Measurements from ENCODE around the gene DNM3. TPM values are rescaled to one million over a fixed set of nuclear protein-coding genes. Genes with fewer than 3 reads are reported as not detected.

Gene DNM3
- total RNA-seq, 1 experiment from 2014 or later = 0.45 TPM

DNA sequence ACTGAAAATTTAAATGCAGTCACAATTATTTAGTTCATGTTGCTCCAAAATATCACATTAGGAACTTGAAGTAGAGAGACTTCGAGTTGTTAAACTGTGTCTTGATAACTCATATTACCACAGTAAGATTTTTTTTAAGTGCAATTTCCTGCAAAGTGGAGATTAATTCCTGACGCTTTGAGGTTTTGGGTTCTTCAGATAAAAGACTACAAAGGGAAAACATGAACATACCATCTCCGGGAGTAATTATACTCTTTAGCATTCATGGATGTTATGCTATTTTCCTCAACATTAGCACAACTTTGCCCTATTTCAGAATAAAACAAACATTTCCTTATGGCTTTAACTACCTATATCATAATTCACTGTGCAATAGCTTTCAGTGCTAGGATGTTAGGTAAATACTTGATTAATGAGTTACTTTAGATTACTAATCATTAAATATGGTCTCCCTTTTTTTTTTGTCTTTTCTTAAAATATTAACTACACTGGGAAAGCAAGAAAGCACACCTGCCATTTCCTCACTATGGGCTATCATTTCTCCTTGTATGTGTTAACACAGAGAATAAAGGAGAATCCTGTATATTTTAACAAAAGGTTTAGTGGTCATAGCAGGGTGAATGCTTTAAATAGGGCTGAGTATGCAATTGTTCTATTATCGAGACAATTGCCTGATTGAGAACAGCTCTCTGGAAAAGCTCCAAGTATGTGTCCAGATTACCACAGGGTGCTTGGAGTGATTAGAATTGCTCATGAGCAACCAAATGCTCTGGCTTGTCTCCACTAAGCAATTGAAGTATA is 326.7 kb downstream of the DNM3 start:
- Histone ChIP-seq H4K20me1 (ENCODE audit: insufficient read depth, low read depth, low read length) (no peaks in the 10 kb centered on the region), H3K9ac (ENCODE audit: low read length) (no peak overlapping the region), H3K79me2 (ENCODE audit: low read length) (no peaks in the 10 kb centered on the region), H3K4me1 (ENCODE audit: low read length) (no peaks in the 10 kb centered on the region), H3K27ac (ENCODE audit: low read length) (no peak overlapping the region), H2AFZ (ENCODE audit: low read length) (no peak overlapping the region), H3K9me3 (ENCODE audit: low read length) (no peaks in the 10 kb centered on the region), H3K27me3 (ENCODE audit: low read length) (no peaks in the 10 kb centered on the region), H3K9me2 (replicated peaks; ENCODE audit: insufficient read depth, low read length) (no peaks in the 10 kb centered on the region), H3K4me2 (ENCODE audit: low read depth, low read length, poor library complexity, severe bottlenecking) (no peak overlapping the region), H3K4me3 (ENCODE audit: low read length) (no peak overlapping the region), H3K36me3 (ENCODE audit: insufficient read depth, low read length) (no peaks in the 10 kb centered on the region)
- no peak for DNase-seq

DNA sequence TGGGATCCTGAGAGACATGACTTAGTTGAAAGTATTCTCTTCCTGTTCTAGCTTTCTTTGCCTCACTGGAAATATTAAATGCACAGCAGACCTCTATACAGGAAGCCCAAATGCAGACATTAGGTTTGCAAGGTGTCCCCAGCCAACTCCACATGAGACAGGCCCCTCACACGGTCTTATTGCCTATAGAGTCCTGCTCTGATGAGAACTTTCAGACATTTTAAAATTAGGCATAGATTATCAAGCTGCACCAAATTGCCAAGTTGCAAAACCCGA is 327.2 kb downstream of the DNM3 start:
- Histone ChIP-seq H3K79me2 (ENCODE audit: low read length) (no peaks in the 10 kb centered on the region), H2AFZ (ENCODE audit: low read length) (no peak overlapping the region), H3K9me3 (ENCODE audit: low read length) (no peaks in the 10 kb centered on the region), H3K36me3 (ENCODE audit: insufficient read depth, low read length) (no peaks in the 10 kb centered on the region), H3K4me3 (ENCODE audit: low read length) (no peak overlapping the region), H4K20me1 (ENCODE audit: insufficient read depth, low read depth, low read length) (no peaks in the 10 kb centered on the region), H3K4me1 (ENCODE audit: low read length) (no peaks in the 10 kb centered on the region), H3K9ac (ENCODE audit: low read length) (no peak overlapping the region), H3K9me2 (replicated peaks; ENCODE audit: insufficient read depth, low read length) (no peaks in the 10 kb centered on the region), H3K4me2 (ENCODE audit: low read depth, low read length, poor library complexity, severe bottlenecking) (no peak overlapping the region), H3K27me3 (ENCODE audit: low read length) (no peaks in the 10 kb centered on the region), H3K27ac (ENCODE audit: low read length) (no peak overlapping the region)
- no peak for DNase-seq

DNA sequence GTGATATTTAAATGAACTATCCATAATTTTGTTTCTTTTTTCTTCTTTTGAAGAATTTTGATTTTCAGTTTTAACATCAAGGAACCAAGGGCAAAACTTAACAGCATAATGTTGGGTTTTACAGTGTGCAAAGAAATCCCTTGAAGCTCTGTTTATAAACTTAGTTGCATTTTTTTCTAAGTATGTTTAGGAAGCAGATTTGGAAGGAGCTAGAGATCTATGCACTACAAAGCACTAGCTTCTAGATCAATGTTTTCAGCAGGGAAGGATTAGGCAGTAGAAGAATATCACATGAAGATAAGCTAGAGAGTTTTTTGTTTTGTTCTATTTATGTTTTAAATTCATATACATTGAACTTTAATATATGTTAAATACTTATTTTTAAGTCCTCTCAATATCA is 328.5 kb downstream of the DNM3 start:
- no peaks in the 10 kb centered on the region for H3K4me1 ChIP-seq (ENCODE audit: low read length)

DNA sequence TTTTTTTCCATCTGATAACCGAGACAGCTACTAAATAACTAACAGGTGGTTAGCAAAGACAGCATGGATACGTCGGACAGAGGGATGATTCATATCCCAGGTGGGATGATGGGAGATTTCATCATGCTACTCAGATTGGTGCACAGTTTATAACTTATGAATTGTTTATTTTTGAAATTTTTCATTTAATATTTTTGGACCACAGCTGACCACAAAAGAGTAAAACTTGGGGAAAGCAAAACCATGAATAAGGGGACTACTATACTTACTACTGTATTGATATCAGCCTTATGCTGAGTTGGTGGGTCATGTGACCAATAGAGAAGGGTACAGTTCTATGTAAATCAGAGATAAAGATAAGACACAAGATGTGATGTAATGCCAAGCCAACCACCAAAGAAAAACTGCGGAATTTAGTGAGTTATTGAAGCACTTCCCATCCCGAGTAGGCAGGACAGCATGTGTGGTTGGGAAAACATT is 331.1 kb downstream of the DNM3 start:
- no peak overlapping the region for H3K27ac ChIP-seq (ENCODE audit: low read length)
- H3K9me2 ChIP-seq (replicated peaks; ENCODE audit: insufficient read depth, low read length) = no peaks in the 10 kb centered on the region
- no peak overlapping the region for H3K4me2 ChIP-seq (ENCODE audit: low read depth, low read length, poor library complexity, severe bottlenecking)
- no peaks in the 10 kb centered on the region for H3K79me2 ChIP-seq (ENCODE audit: low read length)
- H3K4me1 ChIP-seq (ENCODE audit: low read length) = no peaks in the 10 kb centered on the region
- H4K20me1 ChIP-seq (ENCODE audit: insufficient read depth, low read depth, low read length) = no peaks in the 10 kb centered on the region
- H3K27me3 ChIP-seq (ENCODE audit: low read length) = no peaks in the 10 kb centered on the region
- H3K9me3 ChIP-seq (ENCODE audit: low read length) = no peaks in the 10 kb centered on the region
- no peak overlapping the region for H2AFZ ChIP-seq (ENCODE audit: low read length)
- no peak overlapping the region for H3K4me3 ChIP-seq (ENCODE audit: low read length)
- no peak overlapping the region for H3K9ac ChIP-seq (ENCODE audit: low read length)
- DNase-seq = no peak
- no peaks in the 10 kb centered on the region for H3K36me3 ChIP-seq (ENCODE audit: insufficient read depth, low read length)

More for the DNA sequence above, 328.5 kb downstream of the DNM3 start:
- H2AFZ ChIP-seq (ENCODE audit: low read length) = no peak overlapping the region
- H3K9me3 ChIP-seq (ENCODE audit: low read length) = no peaks in the 10 kb centered on the region
- no peak overlapping the region for H3K9ac ChIP-seq (ENCODE audit: low read length)
- no peaks in the 10 kb centered on the region for H3K27me3 ChIP-seq (ENCODE audit: low read length)
- no peak overlapping the region for H3K4me2 ChIP-seq (ENCODE audit: low read depth, low read length, poor library complexity, severe bottlenecking)
- no peaks in the 10 kb centered on the region for H4K20me1 ChIP-seq (ENCODE audit: insufficient read depth, low read depth, low read length)
- no peaks in the 10 kb centered on the region for H3K9me2 ChIP-seq (replicated peaks; ENCODE audit: insufficient read depth, low read length)
- H3K36me3 ChIP-seq (ENCODE audit: insufficient read depth, low read length) = no peaks in the 10 kb centered on the region
- DNase-seq = no peak
- H3K4me3 ChIP-seq (ENCODE audit: low read length) = no peak overlapping the region
- no peak overlapping the region for H3K27ac ChIP-seq (ENCODE audit: low read length)
- no peaks in the 10 kb centered on the region for H3K79me2 ChIP-seq (ENCODE audit: low read length)

DNA sequence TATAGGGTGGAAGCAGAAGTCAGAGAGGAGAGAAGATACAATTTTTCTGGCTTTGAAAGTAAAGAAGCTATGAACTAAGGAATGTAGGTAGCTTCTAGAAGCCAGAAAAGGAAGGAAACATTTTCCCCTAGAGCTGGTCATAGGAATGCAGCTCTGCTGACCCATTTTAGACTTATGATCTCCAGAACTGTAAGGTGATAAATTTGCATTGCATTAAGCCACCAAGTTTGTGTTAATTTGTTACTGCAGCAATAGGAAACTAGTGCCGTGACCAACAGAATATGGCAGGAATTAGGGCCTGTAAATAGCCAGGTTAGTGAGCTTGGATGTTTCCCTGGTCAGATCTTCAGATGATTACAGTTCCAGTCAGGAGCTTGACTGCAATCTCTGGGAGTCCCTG is 334.9 kb downstream of the DNM3 start:
- Histone ChIP-seq H3K79me2 (ENCODE audit: low read length) (no peaks in the 10 kb centered on the region), H3K27me3 (ENCODE audit: low read length) (no peaks in the 10 kb centered on the region), H3K27ac (ENCODE audit: low read length) (no peak overlapping the region), H3K4me2 (ENCODE audit: low read depth, low read length, poor library complexity, severe bottlenecking) (no peak overlapping the region), H3K4me3 (ENCODE audit: low read length) (no peak overlapping the region), H3K4me1 (ENCODE audit: low read length) (no peaks in the 10 kb centered on the region), H2AFZ (ENCODE audit: low read length) (no peak overlapping the region), H3K9ac (ENCODE audit: low read length) (no peak overlapping the region), H4K20me1 (ENCODE audit: insufficient read depth, low read depth, low read length) (no peaks in the 10 kb centered on the region), H3K9me2 (replicated peaks; ENCODE audit: insufficient read depth, low read length) (no peaks in the 10 kb centered on the region), H3K36me3 (ENCODE audit: insufficient read depth, low read length) (no peaks in the 10 kb centered on the region), H3K9me3 (ENCODE audit: low read length) (no peaks in the 10 kb centered on the region)
- no peak for DNase-seq

DNA sequence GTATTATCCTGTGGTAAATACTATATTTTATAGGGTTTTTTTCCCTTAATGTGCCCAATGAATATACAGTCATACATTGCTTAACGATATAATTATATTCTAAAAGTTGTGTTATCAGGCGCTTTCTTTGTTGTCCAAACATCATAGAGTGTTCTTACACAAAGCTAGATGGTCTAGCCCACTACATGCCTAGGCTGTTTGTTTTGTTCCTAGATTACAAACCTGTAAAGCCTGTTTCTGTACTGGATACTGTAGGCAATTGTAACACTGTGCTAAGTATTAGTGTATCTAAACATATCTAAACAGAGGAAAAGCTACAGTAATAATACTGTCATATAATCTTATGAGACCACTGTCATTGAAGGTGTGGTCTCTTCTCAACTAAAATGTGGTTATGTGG is 336.6 kb downstream of the DNM3 start:
- no peaks in the 10 kb centered on the region for H3K27me3 ChIP-seq (ENCODE audit: low read length)
- H3K9me3 ChIP-seq (ENCODE audit: low read length) = no peaks in the 10 kb centered on the region
- no peak overlapping the region for H3K27ac ChIP-seq (ENCODE audit: low read length)
- H3K4me2 ChIP-seq (ENCODE audit: low read depth, low read length, poor library complexity, severe bottlenecking) = no peak overlapping the region
- H3K36me3 ChIP-seq (ENCODE audit: insufficient read depth, low read length) = no peaks in the 10 kb centered on the region
- H3K4me1 ChIP-seq (ENCODE audit: low read length) = no peaks in the 10 kb centered on the region
- H3K9ac ChIP-seq (ENCODE audit: low read length) = no peak overlapping the region
- no peaks in the 10 kb centered on the region for H4K20me1 ChIP-seq (ENCODE audit: insufficient read depth, low read depth, low read length)
- H2AFZ ChIP-seq (ENCODE audit: low read length) = no peak overlapping the region
- H3K79me2 ChIP-seq (ENCODE audit: low read length) = no peaks in the 10 kb centered on the region
- no peak overlapping the region for H3K4me3 ChIP-seq (ENCODE audit: low read length)
- DNase-seq = no peak
- no peaks in the 10 kb centered on the region for H3K9me2 ChIP-seq (replicated peaks; ENCODE audit: insufficient read depth, low read length)

DNA sequence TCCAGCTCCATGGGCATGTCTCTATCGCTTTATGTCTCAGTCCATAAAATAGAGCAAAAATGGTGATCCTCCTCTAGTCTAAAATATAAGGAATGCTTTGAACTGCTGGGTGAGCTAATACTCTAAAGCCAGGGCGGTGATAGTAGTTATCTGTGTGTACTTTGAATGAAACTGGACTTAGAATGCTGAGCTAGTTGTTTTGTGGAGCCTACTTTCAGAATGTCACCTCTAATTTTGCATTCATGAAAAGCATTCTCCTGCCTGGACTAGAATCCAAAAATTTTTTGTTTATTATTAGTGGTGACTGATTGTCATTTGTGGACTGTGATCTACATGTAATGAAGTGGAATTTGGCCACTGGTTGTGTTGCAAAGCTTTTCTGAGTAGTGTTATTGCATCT is 337.6 kb downstream of the DNM3 start:
- Histone ChIP-seq H2AFZ (ENCODE audit: low read length) (no peak overlapping the region), H3K4me2 (ENCODE audit: low read depth, low read length, poor library complexity, severe bottlenecking) (no peak overlapping the region), H3K27ac (ENCODE audit: low read length) (no peak overlapping the region), H3K9me3 (ENCODE audit: low read length) (no peaks in the 10 kb centered on the region), H3K27me3 (ENCODE audit: low read length) (no peaks in the 10 kb centered on the region), H3K4me3 (ENCODE audit: low read length) (no peak overlapping the region), H3K79me2 (ENCODE audit: low read length) (no peaks in the 10 kb centered on the region), H3K4me1 (ENCODE audit: low read length) (no peaks in the 10 kb centered on the region), H3K36me3 (ENCODE audit: insufficient read depth, low read length) (no peaks in the 10 kb centered on the region), H4K20me1 (ENCODE audit: insufficient read depth, low read depth, low read length) (no peaks in the 10 kb centered on the region), H3K9me2 (replicated peaks; ENCODE audit: insufficient read depth, low read length) (no peaks in the 10 kb centered on the region), H3K9ac (ENCODE audit: low read length) (no peak overlapping the region)
- no peak for DNase-seq

DNA sequence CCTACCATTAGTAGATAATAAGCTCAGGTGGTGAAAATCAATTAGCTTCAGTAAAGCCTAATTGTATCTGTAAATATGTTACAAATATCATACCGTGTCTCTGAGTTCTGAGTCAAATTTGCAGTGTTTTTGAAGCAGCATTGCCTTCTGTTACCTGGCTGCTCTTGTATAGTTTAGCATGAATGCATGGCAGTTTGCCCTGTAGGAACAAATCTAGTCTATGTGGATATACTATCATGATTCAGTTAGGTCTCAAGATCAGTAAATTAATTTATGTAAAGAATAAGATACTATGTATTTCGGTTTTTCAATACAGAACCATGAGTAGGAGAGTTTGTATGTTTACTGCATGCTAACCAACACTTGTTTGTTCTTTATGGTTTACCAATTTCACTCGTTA is 338.6 kb downstream of the DNM3 start:
- no peak overlapping the region for H3K4me3 ChIP-seq (ENCODE audit: low read length)
- no peak for DNase-seq
- H3K27me3 ChIP-seq (ENCODE audit: low read length) = no peaks in the 10 kb centered on the region
- H3K4me1 ChIP-seq (ENCODE audit: low read length) = peaks cover under 1% of the 10 kb centered on the region; the same call in 1 of the 2 replicates
- no peaks in the 10 kb centered on the region for H3K9me2 ChIP-seq (replicated peaks; ENCODE audit: insufficient read depth, low read length)
- H2AFZ ChIP-seq (ENCODE audit: low read length) = no peak overlapping the region
- no peaks in the 10 kb centered on the region for H4K20me1 ChIP-seq (ENCODE audit: insufficient read depth, low read depth, low read length)
- no peaks in the 10 kb centered on the region for H3K79me2 ChIP-seq (ENCODE audit: low read length)
- H3K36me3 ChIP-seq (ENCODE audit: insufficient read depth, low read length) = no peaks in the 10 kb centered on the region
- no peak overlapping the region for H3K4me2 ChIP-seq (ENCODE audit: low read depth, low read length, poor library complexity, severe bottlenecking)
- no peak overlapping the region for H3K27ac ChIP-seq (ENCODE audit: low read length)
- no peak overlapping the region for H3K9ac ChIP-seq (ENCODE audit: low read length)
- no peaks in the 10 kb centered on the region for H3K9me3 ChIP-seq (ENCODE audit: low read length)
